HS-27A (cell line): ENCODE data around the gene FAM219B.

Source experiments
- DNase-seq: peaks from one replicate; pipeline ENCODE4 v3.0.0-alpha.2; 2012; ENCODE audit warnings: low read depth, missing footprints

The FAM219B gene

GRCh38 chr15:74872702-74873035 is 34.0 kb downstream of the FAM219B start:
- no peak for DNase-seq

GRCh38 chr15:74870436-74871215 is 36.0 kb downstream of the FAM219B start:
- DNase-seq = no peak

- DNase-seq = no peak
Observed at GRCh38 chr15:74869726-74870407, 36.8 kb downstream of the FAM219B start.

GRCh38 chr15:74869372-74869725 is 37.3 kb downstream of the FAM219B start:
- no peak for DNase-seq

- no peak for DNase-seq
Observed at GRCh38 chr15:74868059-74868458, 38.6 kb downstream of the FAM219B start.

GRCh38 chr15:74867466-74868038 is 39.1 kb downstream of the FAM219B start:
- DNase-seq = no peak

- DNase-seq = no peak
Observed at GRCh38 chr15:74866090-74866489, 40.6 kb downstream of the FAM219B start.

DNA sequence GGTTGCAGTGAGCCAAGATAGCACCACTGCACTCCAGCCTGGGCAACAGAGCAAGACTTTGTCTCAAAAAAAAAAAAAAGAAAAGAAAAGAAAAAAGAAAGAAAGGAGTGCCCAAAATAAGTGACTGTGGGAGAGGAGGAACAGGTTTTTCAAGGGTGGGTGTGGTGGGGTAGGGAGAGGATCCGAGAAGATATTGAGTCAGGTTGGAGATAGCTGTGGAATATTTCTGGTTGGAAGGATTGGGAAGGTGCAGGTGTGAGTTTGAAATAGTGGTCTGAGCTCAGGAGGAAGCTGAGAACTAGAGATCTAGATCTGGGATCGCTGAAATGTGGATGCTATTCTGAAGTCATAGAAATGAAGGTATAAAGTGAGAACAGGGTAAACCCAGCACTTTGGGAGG is 41.3 kb downstream of the FAM219B start:
- DNase-seq = no peak

- DNase-seq = no peak
Observed at GRCh38 chr15:74864296-74864695, 42.4 kb downstream of the FAM219B start.

DNA sequence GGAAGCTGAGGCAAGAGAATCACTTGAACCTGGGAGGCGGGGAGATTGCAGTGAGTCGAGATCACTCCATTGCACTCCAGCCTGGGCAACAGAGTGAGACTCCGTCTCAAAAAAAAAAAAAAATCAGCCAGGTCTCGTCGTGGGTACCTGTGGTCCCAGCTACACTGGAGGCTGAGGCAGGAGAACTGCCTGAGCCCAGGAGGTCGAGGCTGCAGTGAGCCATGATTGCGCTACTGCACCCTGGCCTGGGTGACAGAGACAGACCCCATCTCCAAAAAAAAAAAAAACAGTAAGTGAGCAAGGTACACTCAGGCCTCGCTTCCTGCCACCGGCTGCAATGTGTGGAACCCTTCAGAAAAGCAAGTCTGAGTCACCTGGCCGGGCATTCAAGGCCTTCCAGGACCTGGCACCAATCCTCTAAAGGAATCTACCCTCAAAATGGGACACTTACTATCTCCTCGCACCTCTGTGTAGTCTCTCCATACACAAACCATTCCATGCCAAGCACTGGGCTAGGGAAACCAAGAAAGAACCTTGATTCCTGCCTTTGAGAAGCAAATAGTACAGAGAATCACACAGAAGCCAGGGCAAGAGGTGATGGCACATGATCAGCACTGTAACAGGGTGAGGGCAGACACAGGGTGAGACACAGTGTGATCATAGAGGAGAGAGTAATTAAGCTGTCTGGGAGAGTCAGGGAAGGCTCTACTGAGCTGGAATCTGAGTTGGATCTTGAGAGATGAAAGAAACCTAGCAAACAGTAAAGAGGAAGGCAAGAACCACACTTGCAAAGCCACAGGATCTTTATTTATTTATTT is 43.2 kb downstream of the FAM219B start:
- DNase-seq = no peak

- no peak for DNase-seq
Observed at GRCh38 chr15:74858369-74858740, 48.3 kb downstream of the FAM219B start.

- DNase-seq = no peak
Observed at GRCh38 chr15:74857671-74858368, 48.8 kb downstream of the FAM219B start.

DNA sequence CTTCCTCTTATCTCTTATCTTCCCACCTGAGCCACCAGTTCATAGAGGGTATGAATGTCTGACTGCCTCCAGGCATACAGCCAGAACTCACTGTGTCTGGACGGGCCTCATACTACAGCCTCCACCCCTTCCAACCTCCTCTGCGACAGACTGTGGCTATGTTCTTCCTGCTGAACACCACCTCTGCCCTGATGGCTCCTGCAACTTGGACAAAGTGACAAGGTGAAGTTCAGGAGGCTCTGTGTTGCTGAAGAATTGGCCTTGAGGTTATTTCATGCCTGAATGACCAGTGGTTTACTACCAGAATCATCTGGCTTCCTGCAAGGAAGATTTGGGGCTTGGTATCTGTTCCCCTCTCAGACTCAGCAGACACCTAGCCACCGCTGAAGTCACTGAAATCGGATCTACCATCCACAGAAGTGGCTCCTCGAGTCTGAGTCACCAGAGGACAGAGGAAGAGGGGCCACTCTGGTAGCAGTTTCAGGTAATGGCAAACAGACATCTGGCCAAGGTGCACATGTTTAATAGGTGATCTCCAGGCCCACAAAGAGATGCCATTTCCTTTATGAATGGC is 49.5 kb downstream of the FAM219B start:
- no peak for DNase-seq

- no peak for DNase-seq
Observed at GRCh38 chr15:74856537-74856936, 50.1 kb downstream of the FAM219B start.

DNA sequence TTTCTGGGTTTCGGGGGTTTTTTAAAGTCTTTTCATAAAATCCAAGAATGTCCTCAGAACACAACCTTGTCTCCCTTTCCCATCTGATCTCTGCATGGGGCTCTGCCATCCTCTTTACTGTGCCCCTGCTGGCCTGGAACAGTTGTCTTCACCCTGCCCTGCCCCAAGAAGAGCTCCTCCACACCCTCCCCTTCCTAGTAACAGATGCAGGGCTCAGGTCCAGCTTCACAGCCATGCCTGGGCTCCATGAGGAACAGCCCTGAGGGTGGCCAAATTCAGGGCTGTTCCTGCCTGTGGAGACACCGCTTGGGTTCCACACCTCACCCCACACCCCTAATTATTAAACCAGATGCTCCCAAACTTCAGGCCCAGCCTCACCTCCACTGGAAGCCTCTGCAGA is 50.8 kb downstream of the FAM219B start:
- DNase-seq = no peak

- no peak for DNase-seq
Observed at GRCh38 chr15:74854453-74855022, 52.1 kb downstream of the FAM219B start.

DNA sequence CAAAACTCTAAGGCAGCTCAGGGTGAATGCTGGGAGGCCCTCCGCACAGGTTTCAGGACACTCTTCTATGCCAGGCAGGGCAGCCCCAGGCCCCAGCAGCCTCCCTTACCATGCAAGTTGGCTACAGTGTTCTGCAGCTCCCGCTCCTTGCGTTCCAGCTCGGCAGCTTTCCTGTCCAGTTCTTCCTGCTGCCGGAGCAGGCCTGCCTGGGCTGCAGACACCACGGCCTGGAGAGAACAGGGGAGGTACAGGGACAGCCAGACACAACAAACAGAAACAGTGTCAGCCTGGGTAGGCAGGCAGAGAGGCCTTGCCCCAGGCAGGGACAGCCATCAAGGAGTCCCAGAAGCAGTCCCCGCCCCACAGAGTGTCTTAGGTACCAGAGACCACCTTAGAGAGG is 54.7 kb downstream of the FAM219B start:
- no peak for DNase-seq

GRCh38 chr15:74850393-74850792 is 56.3 kb downstream of the FAM219B start:
- DNase-seq = no peak
